ENCODE data around the gene ASAP2. TPM values are rescaled to one million over a fixed set of nuclear protein-coding genes. Genes with fewer than 3 reads are reported as not detected.

Gene ASAP2
- total and polyA plus RNA-seq, 9 of the 15 experiments (the other 6 are each of a cell fraction or from before 2014, with no cell fraction given) = 0.06 to 4.3 (median 3.1) TPM

DNA sequence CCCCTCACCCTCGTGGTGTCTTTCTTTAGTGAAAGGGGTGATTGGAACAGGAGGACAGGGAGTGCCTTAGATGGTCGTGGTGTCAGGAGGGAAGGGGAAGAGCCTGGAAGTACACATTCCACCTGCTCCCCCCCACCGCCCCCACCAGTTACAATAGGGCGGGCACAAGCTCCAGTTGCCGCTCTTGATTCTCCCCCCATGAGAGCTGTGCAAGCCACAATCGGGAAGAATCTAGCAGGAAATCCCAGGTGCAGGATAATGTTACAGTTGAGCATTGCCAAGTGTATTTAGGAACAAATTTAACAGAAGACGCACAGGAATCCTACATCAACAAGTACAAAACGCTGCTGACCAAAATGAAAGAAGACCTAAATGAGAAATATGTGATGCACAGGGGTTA lies 73.6 kb downstream of the ASAP2 start:
- in situ Hi-C loops (cut with MboI) = no loop called here
- 16% methylated on average over 8 of the region's 8 CpGs for WGBS (ENCODE audit: insufficient coverage, low coverage, missing lambda C conversion rate)

DNA sequence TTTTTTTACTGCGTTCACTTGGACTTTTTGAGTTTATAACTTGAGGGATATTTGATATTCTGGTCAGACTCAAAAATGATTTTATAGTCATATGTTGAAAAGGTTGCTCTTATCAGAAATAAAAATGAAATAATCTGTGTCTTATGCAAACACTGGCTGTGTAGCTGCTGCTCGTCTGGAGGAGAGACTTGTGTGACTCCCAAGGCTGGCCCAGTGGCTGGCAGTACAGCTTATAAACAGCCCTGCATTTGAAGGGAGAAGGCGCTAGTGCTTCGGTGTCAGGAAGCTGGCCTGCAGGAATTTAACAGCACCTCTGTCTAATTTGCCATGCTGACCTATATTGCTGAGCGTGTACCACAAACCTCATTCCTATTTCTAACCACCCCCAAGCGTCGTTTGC lies 74.5 kb downstream of the ASAP2 start:
- in situ Hi-C loops (cut with MboI) (no loop called here), intact Hi-C loops (cut with micrococcal nuclease) (no loop called here)
- no peak for DNase-seq (ENCODE audit: extremely low read depth in 1 of 4, low spot score in 3 of 4)
- ChIA-PET CTCF (ENCODE audit: low intra/inter-chr PET ratio) (no interaction called here), POLR2A (interaction anchor here (0.6 kb wide), 1 partner anchor 75 kb away, joined by 3 read pairs; no protein-coding TSS in a partner anchor)
- no peak for ATAC-seq
- Histone ChIP-seq H3K4me3 (no peak overlapping the region), H3K4me2 (ENCODE audit: insufficient read depth, low read length) (no peak overlapping the region), H3K79me2 (ENCODE audit: control insufficient read depth, insufficient read depth, low read length) (no peaks in the 10 kb centered on the region), H3K27me3 (ENCODE audit: control insufficient read depth in 2 of 2, insufficient read depth in 2 of 2, low read length in 2 of 2) (peaks cover 10 to 42% of the 10 kb centered on the region in 2 experiments; a peak in 3 of 5 replicates), H3K4me1 (replicated peaks in 1 of 2; ENCODE audit: control insufficient read depth in 2 of 2, insufficient read depth in 2 of 2, low read length in 2 of 2) (no peaks in the 10 kb centered on the region), H3K9me3 (replicated peaks; ENCODE audit: control insufficient read depth, insufficient read depth, low read depth, low read length) (no peaks in the 10 kb centered on the region), H3K9me1 (ENCODE audit: control insufficient read depth, insufficient read depth, low read length) (no peaks in the 10 kb centered on the region), H2AFZ (ENCODE audit: low read depth, low read length) (no peak overlapping the region), H3K36me3 (ENCODE audit: control insufficient read depth, insufficient read depth, low read length) (no peaks in the 10 kb centered on the region), H3K9ac (ENCODE audit: insufficient read depth in 1 of 2, low read depth in 2 of 2, low read length in 2 of 2) (no peak overlapping the region; a peak in 1 of 4 replicates), H3K27ac (ENCODE audit: extremely low read depth, low read depth, low read length) (no peak overlapping the region), H4K20me1 (replicated peaks; ENCODE audit: control insufficient read depth, insufficient read depth, low read length) (no peaks in the 10 kb centered on the region; the same call in 1 of the 2 replicates)
- no TSS peak for BruUV-seq (replicated peaks)
- 25% methylated on average over 7 of the region's 7 CpGs for whole genome bisulfite sequencing (ENCODE audit: insufficient coverage, low coverage, missing lambda C conversion rate)
- FAIRE-seq = no peak
- TF ChIP-seq ZNF263 (CRISPR knock-in tag; IDR thresholded peaks at IDR 0.05; ENCODE audit: borderline replicate concordance) (no peak), GABPB1 (CRISPR knock-in tag; IDR thresholded peaks at IDR 0.05) (no peak), ZC3H4 (CRISPR knock-in tag; IDR thresholded peaks at IDR 0.05; ENCODE audit: borderline replicate concordance) (no peak), PCBP2 (IDR thresholded peaks at IDR 0.05; ENCODE audit: low read depth, low read length, poor library complexity, severe bottlenecking) (no peak), PHF21A (IDR thresholded peaks at IDR 0.05; ENCODE audit: borderline replicate concordance, low read depth) (no peak), ARHGAP35 (IDR thresholded peaks at IDR 0.05; ENCODE audit: partially characterized antibody) (no peak), HNRNPH1 (optimal IDR thresholded peaks at IDR 0.05; ENCODE audit: low read depth, low read length) (no peak)
- TF ChIP-seq, protein P1, sequence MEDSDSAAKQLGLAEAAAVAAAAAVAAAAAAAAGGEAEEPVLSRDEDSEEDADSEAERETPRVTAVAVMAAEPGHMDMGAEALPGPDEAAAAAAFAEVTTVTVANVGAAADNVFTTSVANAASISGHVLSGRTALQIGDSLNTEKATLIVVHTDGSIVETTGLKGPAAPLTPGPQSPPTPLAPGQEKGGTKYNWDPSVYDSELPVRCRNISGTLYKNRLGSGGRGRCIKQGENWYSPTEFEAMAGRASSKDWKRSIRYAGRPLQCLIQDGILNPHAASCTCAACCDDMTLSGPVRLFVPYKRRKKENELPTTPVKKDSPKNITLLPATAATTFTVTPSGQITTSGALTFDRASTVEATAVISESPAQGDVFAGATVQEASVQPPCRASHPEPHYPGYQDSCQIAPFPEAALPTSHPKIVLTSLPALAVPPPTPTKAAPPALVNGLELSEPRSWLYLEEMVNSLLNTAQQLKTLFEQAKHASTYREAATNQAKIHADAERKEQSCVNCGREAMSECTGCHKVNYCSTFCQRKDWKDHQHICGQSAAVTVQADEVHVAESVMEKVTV (CRISPR knock-in tag; IDR thresholded peaks at IDR 0.05) = no peak
- TF ChIP-seq, protein P2, sequence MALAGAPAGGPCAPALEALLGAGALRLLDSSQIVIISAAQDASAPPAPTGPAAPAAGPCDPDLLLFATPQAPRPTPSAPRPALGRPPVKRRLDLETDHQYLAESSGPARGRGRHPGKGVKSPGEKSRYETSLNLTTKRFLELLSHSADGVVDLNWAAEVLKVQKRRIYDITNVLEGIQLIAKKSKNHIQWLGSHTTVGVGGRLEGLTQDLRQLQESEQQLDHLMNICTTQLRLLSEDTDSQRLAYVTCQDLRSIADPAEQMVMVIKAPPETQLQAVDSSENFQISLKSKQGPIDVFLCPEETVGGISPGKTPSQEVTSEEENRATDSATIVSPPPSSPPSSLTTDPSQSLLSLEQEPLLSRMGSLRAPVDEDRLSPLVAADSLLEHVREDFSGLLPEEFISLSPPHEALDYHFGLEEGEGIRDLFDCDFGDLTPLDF (CRISPR knock-in tag; IDR thresholded peaks at IDR 0.05) = no peak

More for the DNA sequence above, 73.6 kb downstream of the ASAP2 start:
- TF ChIP-seq RFX7 (CRISPR knock-in tag; IDR thresholded peaks at IDR 0.05) = no peak
- no peak for TF ChIP-seq ELF2 (CRISPR knock-in tag; IDR thresholded peaks at IDR 0.05)
- TF ChIP-seq TAF15 (IDR thresholded peaks at IDR 0.05; ENCODE audit: low read depth, low read length) = no peak
- TF ChIP-seq, protein P3, sequence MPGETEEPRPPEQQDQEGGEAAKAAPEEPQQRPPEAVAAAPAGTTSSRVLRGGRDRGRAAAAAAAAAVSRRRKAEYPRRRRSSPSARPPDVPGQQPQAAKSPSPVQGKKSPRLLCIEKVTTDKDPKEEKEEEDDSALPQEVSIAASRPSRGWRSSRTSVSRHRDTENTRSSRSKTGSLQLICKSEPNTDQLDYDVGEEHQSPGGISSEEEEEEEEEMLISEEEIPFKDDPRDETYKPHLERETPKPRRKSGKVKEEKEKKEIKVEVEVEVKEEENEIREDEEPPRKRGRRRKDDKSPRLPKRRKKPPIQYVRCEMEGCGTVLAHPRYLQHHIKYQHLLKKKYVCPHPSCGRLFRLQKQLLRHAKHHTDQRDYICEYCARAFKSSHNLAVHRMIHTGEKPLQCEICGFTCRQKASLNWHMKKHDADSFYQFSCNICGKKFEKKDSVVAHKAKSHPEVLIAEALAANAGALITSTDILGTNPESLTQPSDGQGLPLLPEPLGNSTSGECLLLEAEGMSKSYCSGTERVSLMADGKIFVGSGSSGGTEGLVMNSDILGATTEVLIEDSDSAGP (CRISPR knock-in tag; IDR thresholded peaks at IDR 0.05) = no peak
- ChIA-PET CTCF (ENCODE audit: low intra/inter-chr PET ratio) (no interaction called here), POLR2A (no interaction called here)
- Histone ChIP-seq H3K4me3 (no peak overlapping the region), H3K36me3 (ENCODE audit: control insufficient read depth, insufficient read depth, low read length) (no peaks in the 10 kb centered on the region), H3K9ac (ENCODE audit: insufficient read depth in 1 of 2, low read depth in 2 of 2, low read length in 2 of 2) (no peak overlapping the region), H3K9me3 (replicated peaks; ENCODE audit: control insufficient read depth, insufficient read depth, low read depth, low read length) (no peaks in the 10 kb centered on the region), H4K20me1 (replicated peaks; ENCODE audit: control insufficient read depth, insufficient read depth, low read length) (peaks cover 6% of the 10 kb centered on the region; the same call in 1 of the 2 replicates), H3K79me2 (ENCODE audit: control insufficient read depth, insufficient read depth, low read length) (no peaks in the 10 kb centered on the region), H3K27me3 (ENCODE audit: control insufficient read depth in 2 of 2, insufficient read depth in 2 of 2, low read length in 2 of 2) (peaks cover 13 to 50% of the 10 kb centered on the region in 2 experiments; a peak in 4 of 5 replicates), H3K9me1 (ENCODE audit: control insufficient read depth, insufficient read depth, low read length) (no peaks in the 10 kb centered on the region), H3K4me2 (ENCODE audit: insufficient read depth, low read length) (no peak overlapping the region), H3K4me1 (replicated peaks in 1 of 2; ENCODE audit: control insufficient read depth in 2 of 2, insufficient read depth in 2 of 2, low read length in 2 of 2) (no peaks in the 10 kb centered on the region; a peak in 1 of 5 replicates), H2AFZ (ENCODE audit: low read depth, low read length) (no peak overlapping the region), H3K27ac (ENCODE audit: extremely low read depth, low read depth, low read length) (no peak overlapping the region)
- intact Hi-C loops (cut with micrococcal nuclease) = no loop called here
- no TSS peak for BruUV-seq (replicated peaks)
- DNase-seq (ENCODE audit: extremely low read depth in 1 of 4, low spot score in 3 of 4) (no peak), ATAC-seq (no peak), FAIRE-seq (no peak)
